CD14-positive monocyte (primary cell): Measurements from ENCODE around the gene CAMK1D. TPM values are rescaled to one million over a fixed set of nuclear protein-coding genes. Genes with fewer than 3 reads are reported as not detected.

Experiments used
- DNase-seq, 3 donors: peaks; one replicate each; pipeline ENCODE4 v3.0.0-alpha.2; 2011 to 2022
- H2AFZ ChIP-seq: 2 replicates; pipeline ENCODE4 v1.6.0; 2012; ENCODE audit warnings: mild to moderate bottlenecking, low read depth, low read length, inconsistent platforms; ENCODE audit not compliant: insufficient read depth, poor library complexity, severe bottlenecking
- H3K27ac ChIP-seq, 2 donors: 1 replicate in 1 of 2; 2 replicates in 1 of 2; pipeline ENCODE4 v1.5.1; 2012 to 2013; ENCODE audit warnings: low read length in 2 of 2, control low read depth in 1 of 2, inconsistent platforms in 1 of 2, low read depth in 1 of 2, mild to moderate bottlenecking in 1 of 2
- H3K27me3 ChIP-seq, 2 donors: one replicate each; pipeline versions ENCODE4 v1.6.0 to v1.6.1; 2011 to 2013; ENCODE audit warnings: low read length in 2 of 2; ENCODE audit not compliant: control insufficient read depth in 2 of 2, insufficient read depth in 2 of 2
- H3K36me3 ChIP-seq, 2 donors: replicated peaks in 1 of 2; 1 replicate in 1 of 2; 2 replicates in 1 of 2; pipeline versions ENCODE4 v1.5.1 to v1.6.1; 2012 to 2013; ENCODE audit warnings: low read length in 2 of 2, control low read depth in 1 of 2, inconsistent platforms in 1 of 2, mild to moderate bottlenecking in 1 of 2; ENCODE audit not compliant: insufficient read depth in 2 of 2, control insufficient read depth in 1 of 2
- H3K4me1 ChIP-seq, 2 donors: 1 replicate in 1 of 2; 2 replicates in 1 of 2; pipeline versions ENCODE4 v1.5.1 to v1.6.1; 2012 to 2013; ENCODE audit warnings: low read length in 2 of 2, control low read depth in 1 of 2, inconsistent platforms in 1 of 2, mild to moderate bottlenecking in 1 of 2, moderate library complexity in 1 of 2; ENCODE audit not compliant: insufficient read depth in 2 of 2, control insufficient read depth in 1 of 2
- H3K4me2 ChIP-seq: replicated peaks from 2 replicates; pipeline ENCODE3; 2012; ENCODE audit warnings: low read length, moderate library complexity, mild to moderate bottlenecking; ENCODE audit not compliant: poor library complexity, severe bottlenecking; ENCODE audit errors: extremely low read depth
- H3K4me3 ChIP-seq, 3 experiments: fragments of 200-600 bp in 1 of 3; sonication (generic) in 1 of 3; replicated peaks in 1 of 3; 1 replicate in 2 of 3; 2 replicates in 1 of 3; pipeline ENCODE4 v1.5.1; 2011 to 2013; ENCODE audit warnings: low read length in 3 of 3, mild to moderate bottlenecking in 3 of 3, control low read depth in 2 of 3, low read depth in 2 of 3, inconsistent platforms in 1 of 3, moderate library complexity in 1 of 3
- H3K79me2 ChIP-seq: 2 replicates; pipeline ENCODE4 v1.6.0; 2012; ENCODE audit warnings: mild to moderate bottlenecking, control low read depth, inconsistent platforms, low read length, moderate library complexity; ENCODE audit not compliant: insufficient read depth
- H3K9ac ChIP-seq: 2 replicates; pipeline ENCODE4 v1.6.0; 2017; ENCODE audit warnings: low read length, mild to moderate bottlenecking; ENCODE audit not compliant: insufficient read depth, poor library complexity, severe bottlenecking
- H3K9me3 ChIP-seq, 2 donors: replicated peaks in 1 of 2; 1 replicate in 1 of 2; 2 replicates in 1 of 2; pipeline versions ENCODE4 v1.5.1 to v1.6.1; 2012 to 2013; ENCODE audit warnings: low read length in 2 of 2, control low read depth in 1 of 2; ENCODE audit not compliant: control insufficient read depth in 1 of 2, insufficient read depth in 1 of 2
- H4K20me1 ChIP-seq: 2 replicates; pipeline ENCODE4 v1.6.0; 2012; ENCODE audit warnings: mild to moderate bottlenecking, low read length, control low read depth, moderate library complexity; ENCODE audit not compliant: insufficient read depth
- H3K27ac Mint-ChIP-seq, 7 donors: one replicate each; pipeline ENCODE4 v1.8.0; 2020; ENCODE audit warnings: mild to moderate bottlenecking in 7 of 7, mixed read lengths in 7 of 7, moderate library complexity in 6 of 7, inconsistent platforms in 2 of 7
- H3K27me3 Mint-ChIP-seq, 3 donors: one replicate each; pipeline ENCODE4 v1.8.0; 2021 to 2022; ENCODE audit warnings: low read depth in 3 of 3, mild to moderate bottlenecking in 3 of 3, mixed read lengths in 3 of 3, moderate library complexity in 3 of 3, inconsistent platforms in 1 of 3
- H3K36me3 Mint-ChIP-seq, 2 donors: one replicate each; pipeline ENCODE4 v1.8.0; 2020; ENCODE audit warnings: mixed read lengths in 2 of 2, inconsistent platforms in 1 of 2, mild to moderate bottlenecking in 1 of 2
- H3K4me1 Mint-ChIP-seq: one replicate; pipeline ENCODE4 v1.8.0; 2020; ENCODE audit warnings: mild to moderate bottlenecking, mixed read lengths
- H3K4me3 Mint-ChIP-seq, 2 donors: one replicate each; pipeline ENCODE4 v1.8.0; 2020; ENCODE audit warnings: mild to moderate bottlenecking in 2 of 2, mixed read lengths in 2 of 2, moderate library complexity in 1 of 2
- H3K9me3 Mint-ChIP-seq, 7 donors: one replicate each; pipeline ENCODE4 v1.8.0; 2020 to 2022; ENCODE audit warnings: mixed read lengths in 7 of 7, mild to moderate bottlenecking in 6 of 7, moderate library complexity in 6 of 7, inconsistent platforms in 2 of 7
- WGBS: methylation state at CpG from one replicate; pipeline ENCODE4 v1.1.5; 2013; ENCODE audit warnings: missing lambda C conversion rate; ENCODE audit not compliant: insufficient coverage; 5-methylcytosine and 5-hydroxymethylcytosine counted together
- intact Hi-C, 2 donors: fragments of 100-400 bp; cut with micrococcal nuclease; formaldehyde crosslinking; loops; one replicate each; pipeline versions ENCODE4 v1.15.0 to v1.15.1; 2023
- polyA plus RNA-seq, 3 donors: library from polyadenylated mRNA; depleted of rRNA in 1 of 3; unstranded in 2 of 3; stranded (reverse) in 1 of 3; fragments of 300-500 nt in 2 of 3; fragments of >200 nt in 1 of 3; fragmentation: Illumina TruSeq in 2 of 3; gene quantifications; 1 replicate in 2 of 3; 2 replicates in 1 of 3; pipeline ENCODE4 v1.2.3, GENCODE V29; 2012 to 2021
- TF ChIP-seq, protein P1 (sequence below): fragments of 200-600 bp; IDR thresholded peaks from one replicate; pipeline ENCODE4 v1.8.0; 2022; ENCODE audit warnings: antibody characterized with exemption, mild to moderate bottlenecking

CAMK1D gene
- polyA plus RNA-seq, 3 donors, result 6.7 to 11.8 (median 7.1) TPM

DNA sequence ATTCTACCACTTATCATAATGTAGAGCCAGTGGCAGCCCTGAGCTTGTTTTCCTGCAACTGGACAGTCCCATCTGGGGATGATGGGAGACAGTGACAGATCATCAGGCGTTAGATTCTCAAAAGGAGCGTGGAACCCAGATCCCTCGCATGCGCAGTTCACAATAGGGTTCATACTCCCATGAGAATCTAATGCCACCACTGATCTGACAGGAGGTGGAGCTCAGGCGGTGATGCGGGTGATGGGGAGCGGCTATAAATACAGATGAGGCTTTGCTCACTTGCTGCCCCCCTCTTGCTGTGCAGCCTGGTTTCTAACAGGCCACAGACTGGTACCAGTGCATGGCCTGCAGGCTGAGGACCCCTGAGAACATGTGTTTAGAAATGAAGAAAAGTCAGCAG is 260.1 kb downstream of the CAMK1D start:
- Histone ChIP-seq H3K4me1 (peaks cover 11 to 13% of the 10 kb centered on the region in 2 donors), H3K27ac (no peak overlapping the region), H4K20me1 (peaks cover 42% of the 10 kb centered on the region), H3K27me3 (no peaks in the 10 kb centered on the region), H3K4me3 (no peak overlapping the region), H3K9me3 (no peaks in the 10 kb centered on the region), H3K79me2 (no peaks in the 10 kb centered on the region), H3K9ac (no peak overlapping the region), H2AFZ (no peak overlapping the region), H3K36me3 (no peaks in the 10 kb centered on the region), H3K4me2 (no peak overlapping the region)
- WGBS, result 100% methylated on average over 4 of the region's 7 CpGs
- TF ChIP-seq, protein P1, sequence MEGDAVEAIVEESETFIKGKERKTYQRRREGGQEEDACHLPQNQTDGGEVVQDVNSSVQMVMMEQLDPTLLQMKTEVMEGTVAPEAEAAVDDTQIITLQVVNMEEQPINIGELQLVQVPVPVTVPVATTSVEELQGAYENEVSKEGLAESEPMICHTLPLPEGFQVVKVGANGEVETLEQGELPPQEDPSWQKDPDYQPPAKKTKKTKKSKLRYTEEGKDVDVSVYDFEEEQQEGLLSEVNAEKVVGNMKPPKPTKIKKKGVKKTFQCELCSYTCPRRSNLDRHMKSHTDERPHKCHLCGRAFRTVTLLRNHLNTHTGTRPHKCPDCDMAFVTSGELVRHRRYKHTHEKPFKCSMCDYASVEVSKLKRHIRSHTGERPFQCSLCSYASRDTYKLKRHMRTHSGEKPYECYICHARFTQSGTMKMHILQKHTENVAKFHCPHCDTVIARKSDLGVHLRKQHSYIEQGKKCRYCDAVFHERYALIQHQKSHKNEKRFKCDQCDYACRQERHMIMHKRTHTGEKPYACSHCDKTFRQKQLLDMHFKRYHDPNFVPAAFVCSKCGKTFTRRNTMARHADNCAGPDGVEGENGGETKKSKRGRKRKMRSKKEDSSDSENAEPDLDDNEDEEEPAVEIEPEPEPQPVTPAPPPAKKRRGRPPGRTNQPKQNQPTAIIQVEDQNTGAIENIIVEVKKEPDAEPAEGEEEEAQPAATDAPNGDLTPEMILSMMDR, result no peak
- DNase-seq, result no peak
- intact Hi-C loops, result no loop called here
- no peak overlapping the region for H3K4me3 Mint-ChIP-seq
- H3K4me1 Mint-ChIP-seq, result peaks cover 16% of the 10 kb centered on the region
- no peak overlapping the region for H3K27ac Mint-ChIP-seq
- H3K27me3 Mint-ChIP-seq, result peaks cover 0 to 7% (median 0%) of the 10 kb centered on the region in 3 donors
- no peaks in the 10 kb centered on the region for H3K36me3 Mint-ChIP-seq
- H3K9me3 Mint-ChIP-seq, result no peaks in the 10 kb centered on the region

DNA sequence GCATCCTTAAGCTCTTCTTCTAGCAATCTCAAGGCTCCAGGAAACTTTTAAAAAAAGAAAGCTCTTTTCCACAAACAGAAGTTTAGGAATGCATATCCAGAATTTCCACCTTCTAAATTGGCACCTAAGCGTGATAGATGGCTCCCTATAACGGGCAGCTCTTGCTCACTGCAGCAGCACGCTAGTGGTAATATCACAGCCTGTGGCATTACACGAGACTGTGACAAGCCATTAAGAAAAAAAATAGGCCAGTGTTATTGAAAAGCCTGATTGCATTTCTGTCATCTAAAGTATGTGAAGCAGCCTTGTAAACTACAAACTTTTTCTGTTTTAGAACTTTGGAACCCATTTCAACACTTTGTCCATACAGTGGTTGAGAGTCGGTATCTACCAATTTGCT is 263.8 kb downstream of the CAMK1D start:
- no peak overlapping the region for H3K4me3 Mint-ChIP-seq
- no peak overlapping the region for H3K27ac Mint-ChIP-seq
- peaks cover 35% of the 10 kb centered on the region for H4K20me1 ChIP-seq
- no peak for DNase-seq
- H3K4me1 ChIP-seq, result no peaks in the 10 kb centered on the region
- H3K27me3 Mint-ChIP-seq, result peaks cover 0 to 7% (median 5%) of the 10 kb centered on the region in 3 donors
- no peaks in the 10 kb centered on the region for H3K9me3 ChIP-seq
- no peak overlapping the region for H3K27ac ChIP-seq
- H3K4me1 Mint-ChIP-seq, result peaks cover 4% of the 10 kb centered on the region
- H2AFZ ChIP-seq, result no peak overlapping the region
- no peaks in the 10 kb centered on the region for H3K79me2 ChIP-seq
- H3K36me3 ChIP-seq, result no peaks in the 10 kb centered on the region
- no peaks in the 10 kb centered on the region for H3K9me3 Mint-ChIP-seq
- no peaks in the 10 kb centered on the region for H3K27me3 ChIP-seq
- no peak overlapping the region for H3K4me2 ChIP-seq
- no peak overlapping the region for H3K9ac ChIP-seq
- no peak overlapping the region for H3K4me3 ChIP-seq
- no peaks in the 10 kb centered on the region for H3K36me3 Mint-ChIP-seq
- TF ChIP-seq, protein P1, result no peak
- intact Hi-C loops, result no loop called here
- whole genome bisulfite sequencing, result 92% methylated on average over 2 of the region's 5 CpGs
